ENCODE measurements around the gene MMRN1.

MMRN1 gene

GRCh38 chr4:89997171-89997704 lies 102.6 kb downstream of the MMRN1 start:
- no peak for DNase-seq

GRCh38 chr4:89998469-89999011 lies 103.9 kb downstream of the MMRN1 start:
- no peak for DNase-seq

- no peak for DNase-seq
Measured at GRCh38 chr4:90001023-90001422, 106.4 kb downstream of the MMRN1 start.

- DNase-seq, result no peak
Measured at GRCh38 chr4:90002441-90003062, 107.9 kb downstream of the MMRN1 start.

Measured in amygdala (tissue), 56 donors.